GM21737 (cell line): ENCODE measurements around the gene GABRG2.

Source experiments
- ATAC-seq: cut with Tn5 transposase; IDR thresholded peaks from one replicate; pipeline ENCODE4 v1.9.1; 2021; ENCODE audit warnings: mild to moderate bottlenecking, moderate library complexity; ENCODE audit not compliant: unreplicated experiment

GABRG2 gene

GRCh38 chr5:162189719-162190118, 122.1 kb downstream of the GABRG2 start:
- no peak for ATAC-seq

GRCh38 chr5:162193012-162193411, 125.4 kb downstream of the GABRG2 start:
- no peak for ATAC-seq

- no peak for ATAC-seq
Observed at GRCh38 chr5:162196351-162196750, 128.8 kb downstream of the GABRG2 start.

GRCh38 chr5:162202285-162202880, 134.8 kb downstream of the GABRG2 start:
- ATAC-seq = no peak
